ENCODE measurements around the gene ALDH7A1. TPM values are rescaled to one million over a fixed set of nuclear protein-coding genes. Genes with fewer than 3 reads are reported as not detected.
"Not testable (repeated sequence)": the region's sequence is repeated elsewhere in the genome, so short reads cannot be mapped to it uniquely, and the experiment has no call there.

Gene ALDH7A1
- total RNA-seq, 1 donor from 2014 or later: 40.2 TPM

DNA sequence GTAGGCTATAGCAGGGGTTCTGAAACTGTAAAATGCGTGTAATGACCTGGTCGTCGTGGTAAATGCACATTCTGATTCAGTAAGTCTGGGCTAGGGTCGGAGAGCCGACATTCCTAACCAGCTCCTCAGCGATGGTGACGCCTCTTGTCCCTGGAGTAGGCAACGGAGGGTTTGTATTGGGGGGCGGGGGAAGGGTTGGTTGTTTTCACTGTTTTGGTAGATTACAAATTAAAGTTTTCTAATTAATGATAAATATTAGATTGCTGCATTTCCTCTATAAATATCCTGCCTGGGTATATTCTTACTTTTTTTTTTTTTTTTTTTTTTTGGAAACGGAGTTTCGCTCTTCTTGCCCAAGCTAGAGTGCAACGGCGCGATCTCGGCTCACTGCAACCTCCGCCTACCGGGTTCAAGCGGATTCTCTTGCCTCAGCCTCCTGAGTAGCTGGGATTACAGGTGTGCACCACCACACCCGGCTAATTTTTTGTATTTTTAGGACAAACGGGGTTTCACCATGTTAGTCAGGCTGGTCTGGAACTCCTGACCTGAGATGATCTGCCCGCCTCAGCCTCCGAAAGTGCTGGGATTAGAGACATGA lies 566 bp upstream of the ALDH7A1 start:
- DNase-seq (ENCODE audit: low read depth in 2 of 2): no peak

DNA sequence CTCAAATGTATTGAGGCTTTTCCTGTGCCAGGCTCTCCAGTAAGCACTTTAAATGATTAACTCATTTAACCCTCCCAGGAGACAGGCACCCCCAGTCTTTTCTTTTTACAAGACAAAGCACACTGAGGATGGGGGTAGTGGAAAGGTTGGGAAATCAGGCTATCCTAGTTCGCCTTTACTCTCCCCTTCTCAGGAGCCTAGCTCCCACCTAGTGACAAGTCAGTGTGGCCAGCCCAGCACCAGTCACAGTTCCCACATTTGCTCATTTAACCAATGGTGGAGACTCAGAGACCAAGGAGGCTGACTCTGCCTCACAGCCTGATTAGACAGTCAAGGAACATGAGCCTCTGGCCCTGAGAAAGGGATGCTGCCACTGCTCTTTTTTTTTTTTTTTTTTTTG lies 3.5 kb downstream of the ALDH7A1 start:
- no peak for DNase-seq (ENCODE audit: low read depth in 2 of 2)

DNA sequence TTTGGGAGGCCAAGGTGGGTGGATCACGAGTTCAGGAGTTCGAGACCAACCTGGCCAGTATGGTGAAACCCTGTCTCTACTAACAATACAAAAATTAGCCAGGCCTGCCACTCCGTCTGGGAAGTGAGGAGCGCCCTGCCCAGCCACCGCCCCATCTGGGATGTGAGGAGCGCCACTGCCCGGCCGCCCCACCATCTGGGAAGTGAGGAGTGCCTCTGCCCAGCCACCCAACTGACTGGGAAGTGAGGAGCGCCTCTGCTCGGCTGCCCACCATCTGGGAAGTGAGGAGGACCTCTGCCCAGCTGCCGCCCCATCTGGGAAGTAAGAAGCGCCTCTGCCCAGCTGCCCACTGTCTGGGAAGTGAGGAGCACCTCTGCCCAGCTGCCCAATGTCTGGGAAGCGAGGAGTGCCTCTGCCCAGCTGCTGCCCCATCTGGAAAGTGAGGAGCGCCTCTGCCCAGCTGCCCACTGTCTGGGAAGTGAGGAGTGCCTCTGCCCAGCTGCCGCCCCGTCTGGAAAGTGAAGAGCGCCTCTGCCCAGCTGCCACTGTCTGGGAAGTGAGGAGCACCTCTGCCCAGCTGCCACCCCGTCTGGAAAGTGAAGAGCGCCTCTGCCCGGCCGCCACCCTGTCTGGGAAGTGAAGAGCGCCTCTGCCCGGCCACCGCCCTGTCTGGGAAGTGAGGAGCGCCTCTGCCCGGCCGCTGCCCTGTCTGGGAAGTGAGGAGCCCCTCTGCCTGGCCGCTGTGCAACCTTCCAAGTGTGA lies 5.3 kb downstream of the ALDH7A1 start:
- no peak for DNase-seq (ENCODE audit: low read depth in 2 of 2)

DNA sequence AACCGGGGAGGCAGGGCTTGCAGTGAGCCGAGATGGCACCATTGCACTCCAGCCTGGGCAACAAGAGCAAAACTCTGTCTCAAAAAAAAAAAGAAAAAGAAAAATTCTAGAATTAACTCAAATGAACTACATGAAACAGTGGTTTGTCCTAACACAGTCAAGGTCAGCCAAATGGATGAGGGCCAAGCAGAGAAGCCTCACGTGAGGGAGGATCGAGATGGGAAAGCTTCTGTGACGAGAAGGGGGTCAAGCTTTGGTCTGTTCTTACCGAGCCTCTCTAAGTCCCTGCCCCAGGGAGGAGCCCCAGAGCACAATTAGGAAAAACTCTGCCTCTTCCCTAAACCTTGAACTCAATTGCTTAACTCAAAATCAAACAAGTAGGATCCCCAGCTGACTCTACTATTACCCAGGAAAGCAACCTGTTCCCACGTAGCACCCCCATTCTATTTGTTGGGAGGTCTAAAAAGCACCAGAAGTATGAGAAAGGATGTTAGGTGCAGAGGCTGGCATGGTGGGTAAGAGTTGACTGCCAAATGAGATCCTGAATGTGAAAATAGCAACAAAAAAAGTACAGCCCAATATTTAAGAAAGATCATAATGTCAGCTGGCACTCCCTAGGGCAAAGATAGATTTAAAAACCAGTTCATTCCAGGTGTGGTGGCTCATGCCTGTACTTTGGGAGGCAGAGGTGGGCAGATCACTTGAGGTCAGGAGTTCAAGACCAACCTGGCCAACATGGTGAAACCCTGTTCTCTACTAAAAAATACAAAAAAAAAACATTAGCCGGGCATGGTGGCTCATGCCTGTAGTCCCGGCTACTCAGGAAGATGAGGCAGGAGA lies 7.2 kb downstream of the ALDH7A1 start:
- DNase-seq (ENCODE audit: low read depth in 2 of 2): no peak

DNA sequence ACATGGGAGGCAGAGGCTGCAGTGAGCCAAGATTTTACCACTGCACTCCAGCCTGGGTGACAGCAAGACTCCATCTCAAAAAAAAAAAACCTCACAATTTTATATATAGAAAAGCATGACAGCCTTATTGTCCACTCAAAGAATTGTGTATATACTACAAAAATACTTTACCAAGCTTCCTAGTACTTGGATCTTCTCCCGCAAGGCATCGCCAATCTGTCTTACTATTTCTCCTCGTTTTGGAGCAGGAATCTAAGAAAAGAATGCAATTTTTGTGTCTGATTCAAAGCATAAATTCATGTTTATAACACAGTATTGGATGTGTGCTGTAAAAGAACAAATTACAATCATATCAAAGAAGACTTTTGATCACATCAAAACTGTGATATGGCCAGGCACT lies 11.3 kb downstream of the ALDH7A1 start:
- DNase-seq (ENCODE audit: low read depth in 2 of 2): no peak

DNA sequence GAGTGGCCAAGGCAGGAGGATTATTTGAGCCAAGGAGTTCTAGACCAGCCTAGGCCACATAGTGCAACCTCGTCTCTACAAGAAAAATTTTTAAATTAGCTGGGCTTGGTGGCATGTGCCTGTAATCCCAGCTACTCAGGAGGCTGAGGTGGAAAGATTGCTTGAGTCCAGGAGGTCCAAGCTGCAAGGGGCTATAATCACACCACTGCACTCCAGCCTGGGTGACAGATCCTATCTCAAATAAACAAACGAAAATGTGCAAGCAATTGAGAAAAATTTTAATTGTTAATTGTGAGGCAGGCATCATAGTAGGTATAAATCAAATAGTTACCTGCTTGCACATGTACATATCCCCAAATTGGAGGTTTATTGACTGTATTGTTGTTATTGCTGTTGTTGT lies 15.3 kb downstream of the ALDH7A1 start:
- no peak for DNase-seq (ENCODE audit: low read depth in 2 of 2)

DNA sequence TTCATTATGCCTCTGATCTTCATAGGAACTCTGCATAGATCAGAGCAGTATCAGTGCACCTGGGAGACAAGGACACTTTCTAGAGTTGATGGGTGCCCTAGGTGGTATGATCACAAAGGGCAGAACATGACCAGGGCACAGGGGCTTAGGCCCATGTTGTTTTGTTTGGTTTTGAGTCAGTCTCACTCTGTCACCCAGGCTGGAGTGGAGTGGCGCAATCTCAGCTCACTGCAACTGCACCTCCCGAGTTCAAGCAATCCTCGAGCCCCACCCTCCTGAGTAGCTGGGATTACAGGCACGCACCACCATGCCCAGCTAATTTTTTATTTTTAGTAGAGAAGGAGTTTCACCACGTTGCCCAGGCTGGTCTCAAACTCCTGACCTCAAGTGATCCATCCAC lies 17.6 kb downstream of the ALDH7A1 start:
- no peak for DNase-seq (ENCODE audit: low read depth in 2 of 2)

DNA sequence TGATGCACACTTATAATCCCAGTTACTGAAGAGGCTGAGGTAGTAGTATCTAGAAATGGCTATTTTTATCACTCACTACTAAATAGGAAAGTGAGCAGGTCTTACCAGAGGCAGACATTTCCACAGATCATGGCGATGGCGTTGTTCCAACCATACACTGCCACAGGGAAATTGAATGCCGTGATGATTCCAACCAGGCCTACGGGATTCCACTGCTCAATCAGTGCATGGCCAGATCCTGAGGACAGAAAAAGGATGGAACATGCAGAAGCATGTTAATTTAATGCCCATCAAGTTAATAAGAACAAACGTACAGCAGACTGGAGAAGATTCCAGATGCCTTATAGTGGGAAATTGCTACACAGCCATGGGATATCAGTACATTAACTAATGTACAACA lies 18.0 kb downstream of the ALDH7A1 start:
- DNase-seq (ENCODE audit: low read depth in 2 of 2): no peak

DNA sequence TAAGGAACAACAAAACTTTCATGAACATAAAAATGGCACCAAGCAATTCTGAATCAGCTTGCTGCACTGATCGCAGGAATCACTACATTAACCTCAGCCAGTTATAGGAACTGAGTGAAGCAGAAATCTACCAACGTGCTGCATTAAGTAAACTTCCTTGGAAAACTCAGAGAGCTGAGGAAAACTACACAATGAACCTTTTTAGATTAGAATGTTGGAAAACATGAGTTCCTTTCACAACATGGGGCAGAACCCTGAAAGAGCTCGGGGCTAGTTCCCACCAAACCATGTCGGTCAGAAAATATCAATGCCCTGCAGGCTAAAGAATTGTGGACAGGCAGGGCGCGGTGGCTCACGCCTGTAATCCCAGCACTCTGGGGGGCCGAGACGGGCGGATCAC lies 19.4 kb downstream of the ALDH7A1 start:
- DNase-seq (ENCODE audit: low read depth in 2 of 2): no peak

DNA sequence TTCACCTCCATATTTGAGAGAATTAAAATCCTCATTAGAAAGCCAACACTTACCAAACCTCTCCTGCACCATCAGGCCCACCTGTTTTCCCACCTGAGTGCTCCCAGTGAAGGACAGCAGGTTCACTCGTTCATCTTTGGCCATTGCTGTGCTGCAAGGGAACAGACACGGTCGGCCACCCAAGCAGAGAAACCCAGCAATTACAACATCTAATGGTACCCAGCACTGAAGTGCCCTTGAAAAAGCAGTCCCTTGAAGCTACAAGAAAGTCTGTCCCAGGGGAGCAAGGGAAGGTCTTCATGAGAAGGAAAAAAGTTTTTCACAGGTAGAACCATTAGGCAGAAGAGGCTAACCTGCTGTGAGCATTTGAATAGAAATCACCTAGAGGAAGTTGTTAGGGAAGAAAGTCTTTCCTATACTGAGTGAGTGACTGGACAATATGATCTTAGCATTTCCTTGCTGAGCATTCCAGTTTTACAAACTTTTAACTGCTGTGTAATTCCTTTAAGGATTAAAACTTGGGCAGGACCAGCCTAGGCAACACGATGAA lies 26.7 kb downstream of the ALDH7A1 start:
- DNase-seq (ENCODE audit: low read depth in 2 of 2): no peak

DNA sequence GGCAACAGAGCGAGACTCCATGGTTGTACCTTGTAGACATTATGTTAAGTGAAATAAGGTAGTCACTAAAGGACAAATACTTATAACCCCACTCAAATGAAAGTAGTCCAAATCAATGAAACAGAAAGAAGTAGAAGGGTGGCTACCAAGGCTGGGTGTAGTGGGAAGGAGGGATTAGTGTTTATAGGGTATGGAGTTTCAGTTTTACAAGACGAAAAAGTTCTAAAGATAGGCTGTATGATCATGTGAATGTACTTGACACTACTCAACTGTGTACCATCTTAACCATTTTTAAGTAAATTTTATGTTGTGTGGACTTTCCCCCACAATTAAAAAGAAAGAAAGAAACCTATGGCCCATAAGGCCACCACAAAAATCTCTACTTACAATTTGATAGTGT lies 32.2 kb downstream of the ALDH7A1 start:
- no peak for DNase-seq (ENCODE audit: low read depth in 2 of 2)

DNA sequence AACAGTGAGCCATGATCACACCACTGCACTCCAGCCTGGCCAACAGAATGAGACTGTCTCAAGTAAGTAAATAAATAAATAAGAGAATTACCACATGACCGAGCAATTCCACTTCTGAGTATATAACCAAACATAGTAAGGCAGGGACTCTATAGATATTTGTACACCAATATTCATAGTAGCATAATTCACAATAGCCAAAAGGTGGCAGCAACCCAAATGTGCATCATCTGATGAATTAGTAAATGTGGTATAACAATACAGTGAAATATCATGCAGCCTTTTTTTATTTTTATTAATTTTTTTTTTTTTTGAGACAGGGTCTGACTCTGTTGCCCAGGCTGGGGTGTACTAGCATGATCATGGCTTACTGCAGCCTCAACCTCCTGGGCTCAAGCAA lies 33.1 kb downstream of the ALDH7A1 start:
- peak in 1 of 2 donors; percentile 14 for DNase-seq (ENCODE audit: low read depth in 2 of 2)

DNA sequence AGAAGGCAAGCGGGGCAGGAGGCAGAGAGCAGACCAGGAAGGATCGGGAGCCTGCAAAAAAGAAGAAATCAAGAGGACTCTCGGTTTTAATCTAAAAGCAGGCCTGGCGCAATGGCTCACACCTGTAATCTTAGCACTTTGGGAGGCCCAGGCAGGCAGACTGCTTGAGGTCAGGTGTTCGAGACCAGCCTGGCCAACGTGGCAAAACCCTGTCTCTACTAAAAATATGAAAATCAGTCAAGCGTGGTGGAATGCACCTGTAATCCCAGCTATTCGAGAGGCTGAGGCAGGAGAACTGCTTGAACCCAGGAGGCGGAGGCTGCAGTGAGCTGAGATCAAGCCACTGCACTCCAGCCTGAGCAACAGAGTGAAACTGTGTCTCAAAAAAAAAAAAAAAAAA lies 39.9 kb downstream of the ALDH7A1 start:
- not testable (repeated sequence) for DNase-seq (ENCODE audit: low read depth in 2 of 2)

DNA sequence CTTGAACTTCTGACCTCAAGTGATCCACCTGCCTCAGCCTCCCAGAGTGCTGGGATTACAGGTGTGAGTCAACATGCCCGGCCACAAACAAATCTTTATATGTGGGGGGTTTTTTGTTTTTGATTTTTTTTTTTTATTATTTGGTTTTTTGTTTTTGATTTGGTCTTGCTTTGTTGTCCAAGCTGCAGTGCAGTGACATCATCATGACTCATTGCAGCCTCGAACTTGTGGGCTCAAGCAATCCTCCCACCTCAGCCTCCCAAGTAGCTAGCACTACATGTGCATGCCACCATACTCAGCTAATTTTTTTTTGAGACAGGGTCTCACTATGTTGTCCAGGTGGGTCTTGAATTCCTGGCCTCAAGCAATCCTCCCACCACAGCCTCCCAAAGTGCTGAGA lies 42.4 kb downstream of the ALDH7A1 start:
- DNase-seq (ENCODE audit: low read depth in 2 of 2): no peak

DNA sequence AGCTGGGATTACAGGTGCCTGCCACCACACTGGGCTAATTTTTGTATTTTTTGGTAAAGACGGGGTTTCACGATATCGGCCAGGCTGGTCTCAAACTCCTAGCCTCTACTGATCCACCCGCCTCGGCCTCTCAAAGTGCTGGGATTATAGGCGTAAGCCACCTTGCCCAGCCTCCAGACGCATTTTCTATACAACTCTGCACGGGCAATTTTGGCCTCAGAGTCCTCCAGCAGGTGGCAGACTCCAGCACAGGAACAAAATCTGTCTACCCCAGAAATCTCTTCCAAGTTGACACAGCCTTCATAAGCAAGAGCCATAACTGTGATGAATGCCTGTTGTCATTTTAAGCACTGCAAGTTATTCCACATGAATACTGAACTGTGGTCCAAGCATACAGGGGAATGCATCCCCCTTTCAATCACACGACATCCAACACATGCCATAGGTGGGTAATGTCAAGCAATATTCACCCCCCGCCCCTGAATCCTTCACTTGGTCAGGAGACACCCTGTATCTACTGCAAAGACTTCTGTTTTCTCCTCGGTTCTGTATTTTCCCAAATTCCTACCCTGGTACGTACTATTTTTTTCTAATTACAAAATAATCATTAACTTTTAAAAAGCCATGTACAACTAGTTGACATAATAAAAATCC lies 50.8 kb downstream of the ALDH7A1 start:
- DNase-seq (ENCODE audit: low read depth in 2 of 2): peak; percentile 41 to 59

DNA sequence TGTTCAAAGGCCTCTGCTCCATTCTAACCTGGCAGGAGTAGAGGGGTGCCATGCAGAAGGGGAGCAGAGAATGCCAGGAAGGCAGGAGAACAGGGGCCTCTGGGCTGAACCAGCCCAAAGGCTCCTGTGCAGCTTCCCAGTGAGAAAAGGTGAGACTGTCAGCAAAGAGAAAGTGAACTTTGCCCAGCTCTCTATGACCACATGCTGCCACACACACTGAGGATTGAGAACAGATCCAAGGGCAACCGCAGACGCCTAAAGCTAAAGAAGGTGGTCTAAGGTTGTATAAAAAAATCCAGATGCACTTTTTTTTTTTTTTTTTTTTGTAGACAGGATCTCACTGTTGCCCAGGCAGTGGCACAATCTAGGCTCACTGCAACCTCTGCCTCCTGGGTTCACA lies 51.4 kb downstream of the ALDH7A1 start:
- DNase-seq (ENCODE audit: low read depth in 2 of 2): no peak

DNA sequence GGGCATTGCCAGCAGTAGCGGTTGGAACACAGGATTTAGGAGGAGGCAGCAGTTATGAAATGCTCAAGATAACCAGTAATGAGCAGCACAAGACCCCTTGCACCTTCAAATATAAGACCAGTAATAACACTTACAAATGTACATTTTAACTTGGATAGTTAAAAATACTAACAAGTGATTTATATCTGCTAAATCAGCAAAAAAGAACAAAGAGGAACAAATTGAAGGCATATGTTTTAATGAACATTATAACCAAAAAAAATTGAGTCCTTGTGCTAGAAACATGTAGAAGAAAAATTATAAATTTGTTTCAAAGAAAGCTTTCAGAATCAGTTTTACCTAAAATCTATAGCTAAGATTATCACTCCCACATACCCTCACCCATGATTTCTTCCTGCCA lies 52.0 kb downstream of the ALDH7A1 start:
- no peak for DNase-seq (ENCODE audit: low read depth in 2 of 2)

DNA sequence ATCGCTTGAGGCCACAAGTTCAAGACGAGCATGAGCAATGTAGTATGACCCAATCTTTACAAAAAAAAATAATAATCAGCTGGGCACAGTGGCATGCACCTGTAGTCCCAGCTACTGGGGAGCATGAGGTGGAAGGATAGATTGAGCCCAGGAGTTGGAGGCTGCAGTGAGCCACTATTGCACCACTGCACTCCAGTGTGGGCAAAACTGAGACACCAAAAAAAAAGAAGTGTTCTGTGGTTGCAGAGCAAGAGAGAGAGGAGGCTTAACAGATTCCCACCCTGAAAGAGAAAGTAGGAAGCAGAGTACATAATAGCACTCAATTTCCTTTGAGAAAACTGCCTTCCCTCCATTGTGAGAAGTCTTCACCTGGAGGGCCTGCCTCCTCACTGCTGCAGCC lies 52.6 kb downstream of the ALDH7A1 start:
- DNase-seq (ENCODE audit: low read depth in 2 of 2): no peak

DNA sequence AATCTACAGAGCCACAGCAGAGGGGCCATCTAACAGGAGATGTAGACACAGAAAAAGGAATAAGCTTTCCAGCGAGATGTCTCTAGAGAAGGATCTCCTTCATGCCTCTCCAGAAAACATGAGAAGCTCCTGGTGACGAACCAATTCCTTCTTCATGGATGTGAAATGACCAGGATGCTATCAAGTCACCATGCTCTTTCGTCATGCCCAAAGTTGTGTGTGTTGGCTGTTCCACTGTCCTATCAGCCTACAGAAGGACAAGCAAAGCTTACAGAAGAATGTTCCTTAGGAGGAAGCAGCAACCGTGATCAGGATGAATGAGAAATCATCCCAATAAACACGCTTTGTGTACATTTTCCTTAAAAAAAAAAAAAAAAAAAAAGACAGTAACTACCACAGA lies 54.4 kb downstream of the ALDH7A1 start:
- no peak for DNase-seq (ENCODE audit: low read depth in 2 of 2)

DNA sequence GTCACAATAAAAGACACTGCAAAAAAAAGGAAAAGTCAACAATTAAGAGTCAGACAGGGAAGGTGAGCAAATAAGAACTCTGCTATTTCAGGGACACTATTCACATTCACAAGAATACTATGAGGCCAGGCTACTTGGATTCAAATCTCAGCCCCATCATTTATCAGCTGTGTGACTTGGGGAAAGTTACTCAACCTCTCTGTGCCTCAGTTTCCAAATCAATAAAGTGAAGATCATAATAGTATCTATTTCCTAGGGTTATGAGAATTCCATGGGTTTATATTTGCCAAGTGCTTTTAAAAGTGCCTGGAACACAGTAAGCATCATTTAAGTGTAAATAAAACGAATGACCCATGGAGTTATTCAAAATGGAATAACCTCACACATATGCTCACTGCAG lies 56.4 kb downstream of the ALDH7A1 start:
- no peak for DNase-seq (ENCODE audit: low read depth in 2 of 2)

DNA sequence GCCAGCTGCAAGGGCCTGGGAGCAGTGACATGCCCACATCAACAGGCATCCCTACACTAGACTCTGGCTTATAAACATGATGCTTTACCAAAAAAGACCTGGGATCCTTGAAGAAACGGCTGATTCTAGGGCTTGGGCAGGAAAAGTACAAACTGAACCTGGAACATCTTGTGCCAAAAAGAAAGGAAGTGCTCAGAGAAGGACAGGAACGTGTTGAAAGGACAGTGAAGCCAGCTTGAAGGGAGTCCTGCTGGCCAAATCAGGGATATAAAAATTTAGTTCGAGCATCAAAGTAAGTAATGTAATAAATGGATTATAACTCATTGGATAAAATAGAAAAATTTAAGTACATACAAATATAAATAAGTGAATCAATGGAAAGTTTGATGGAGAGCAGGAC lies 58.1 kb downstream of the ALDH7A1 start:
- no peak for DNase-seq (ENCODE audit: low read depth in 2 of 2)
